GM21526 (cell line): ENCODE measurements around the gene SIAH1.
"Not testable (repeated sequence)": the region's sequence is repeated elsewhere in the genome, so short reads cannot be mapped to it uniquely, and the experiment has no call there.

ENCODE experiments used
- ATAC-seq: cut with Tn5 transposase; IDR thresholded peaks from one replicate; pipeline ENCODE4 v1.9.1; 2021; ENCODE audit warnings: moderate library complexity; ENCODE audit not compliant: unreplicated experiment, low FRiP score

The SIAH1 gene

DNA sequence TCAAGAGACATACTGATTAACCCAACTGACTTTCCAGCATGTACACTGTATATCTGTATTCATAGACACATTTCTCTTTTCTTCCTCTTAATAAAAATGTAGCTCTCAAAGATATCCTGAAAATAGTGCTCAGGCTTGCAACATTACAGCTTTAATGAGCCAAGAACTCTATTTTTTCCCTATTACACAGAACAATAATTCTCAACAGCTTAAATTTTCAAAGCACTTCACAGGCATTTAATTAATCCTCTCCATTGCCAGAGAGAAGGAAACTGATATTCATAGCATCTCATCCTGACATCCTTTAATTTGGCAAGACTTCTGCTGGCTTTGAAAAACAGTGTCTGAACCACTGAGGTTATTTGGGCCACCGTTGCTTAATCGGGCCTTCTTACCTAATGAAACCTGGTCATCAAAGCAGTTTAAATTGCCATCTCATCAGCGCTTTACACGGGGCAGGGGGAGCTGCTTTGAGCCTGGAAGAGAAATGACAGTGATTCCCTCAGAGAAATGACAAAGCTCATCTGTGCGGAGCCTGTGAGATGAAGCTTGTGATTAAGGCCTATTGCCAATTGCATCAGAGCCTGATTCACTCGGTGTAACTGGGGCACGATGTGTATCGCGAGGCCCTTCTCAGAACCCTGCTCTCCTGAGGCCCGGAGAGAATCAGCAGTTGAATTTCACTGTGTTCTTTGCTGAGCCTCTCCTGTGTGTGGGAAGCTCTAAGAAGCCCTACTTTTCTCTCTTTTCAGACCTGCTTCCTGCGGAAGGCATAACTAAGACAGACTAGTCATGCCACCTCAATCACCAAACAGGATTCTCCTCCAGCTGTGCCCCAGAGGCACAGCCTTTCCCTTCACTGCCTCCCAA lies 8.5 kb upstream of the SIAH1 start:
- ATAC-seq: no peak

- ATAC-seq: no peak
Observed at GRCh38 chr16:48392407-48392806, 7.2 kb upstream of the SIAH1 start.

- no peak for ATAC-seq
Observed at GRCh38 chr16:48386559-48387312, 1.5 kb upstream of the SIAH1 start.

- ATAC-seq: peak; percentile 48
Observed at GRCh38 chr16:48384520-48385252, 527 bp downstream of the SIAH1 start.

DNA sequence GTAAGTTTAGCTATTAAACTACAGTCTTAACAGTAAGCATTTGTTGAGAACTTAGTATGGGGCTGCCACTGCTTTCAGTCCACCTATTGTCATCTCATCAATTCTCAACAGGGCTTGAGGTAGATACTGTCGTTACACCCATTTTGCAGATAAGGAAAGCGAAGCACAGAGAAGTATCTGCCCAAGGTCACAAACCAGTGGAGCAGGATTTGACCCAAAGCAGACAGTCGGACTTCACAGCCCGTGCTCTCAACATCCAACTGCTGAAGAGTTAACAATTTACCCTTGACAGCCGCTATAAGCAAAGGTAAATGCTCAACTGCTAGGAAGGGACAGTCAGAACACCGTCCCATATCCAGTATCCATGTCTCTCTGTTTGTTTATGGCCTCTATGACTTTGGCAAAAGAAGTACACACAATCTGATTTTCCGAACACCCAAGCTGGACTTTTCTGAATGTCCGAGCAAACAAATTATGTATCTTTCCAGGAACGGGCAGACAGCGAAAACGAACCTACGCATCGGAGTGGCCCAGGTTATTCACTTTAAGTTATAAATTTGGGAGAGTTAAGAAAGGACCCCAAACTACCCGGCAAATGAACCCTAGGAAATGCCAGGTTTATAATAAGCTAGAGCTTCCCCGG lies 1.2 kb downstream of the SIAH1 start:
- ATAC-seq: no peak

- no peak for ATAC-seq
Observed at GRCh38 chr16:48383009-48383876, 2.0 kb downstream of the SIAH1 start.

DNA sequence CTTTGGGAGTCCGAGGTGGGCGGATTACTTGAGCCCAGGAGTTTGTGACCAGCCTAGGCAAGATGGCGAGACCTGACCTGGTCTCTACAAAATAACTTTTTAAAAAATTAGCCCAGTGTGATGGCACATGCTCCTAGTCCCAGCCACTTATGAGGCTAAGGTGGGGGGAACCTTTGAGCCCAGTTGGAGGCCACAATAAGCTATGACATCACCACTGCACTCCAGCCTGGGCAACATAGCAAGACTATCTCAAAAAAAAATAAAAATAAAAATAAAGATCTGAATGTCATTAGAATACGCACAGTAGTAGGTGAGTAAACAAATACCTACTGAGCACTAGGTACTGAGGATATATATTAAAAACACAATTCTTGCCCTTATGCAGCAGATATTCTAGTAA lies 3.1 kb downstream of the SIAH1 start:
- no peak for ATAC-seq

DNA sequence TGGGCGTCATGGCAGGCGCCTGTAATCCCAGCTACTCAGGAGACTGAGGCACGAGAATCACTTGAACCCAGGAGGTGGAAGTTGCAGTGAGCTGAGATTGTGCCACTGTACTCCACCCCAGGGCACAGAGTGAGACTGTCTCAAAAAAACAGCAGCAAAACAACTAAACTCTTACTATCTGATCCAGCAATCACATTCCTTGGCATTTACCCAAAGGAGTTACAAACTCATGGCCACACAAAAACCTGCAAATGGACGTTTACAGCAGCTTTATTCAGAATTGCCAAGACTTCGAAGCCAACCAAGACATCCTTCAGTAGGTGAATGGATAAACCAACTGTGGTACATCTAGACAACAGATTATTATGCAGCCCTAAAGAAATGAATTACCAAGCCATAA lies 4.0 kb downstream of the SIAH1 start:
- ATAC-seq: no peak

GRCh38 chr16:48378836-48379235 lies 6.4 kb downstream of the SIAH1 start:
- ATAC-seq: no peak

- no peak for ATAC-seq
Observed at GRCh38 chr16:48378276-48378675, 6.9 kb downstream of the SIAH1 start.

GRCh38 chr16:48377301-48377700 lies 7.9 kb downstream of the SIAH1 start:
- ATAC-seq: not testable (repeated sequence)

DNA sequence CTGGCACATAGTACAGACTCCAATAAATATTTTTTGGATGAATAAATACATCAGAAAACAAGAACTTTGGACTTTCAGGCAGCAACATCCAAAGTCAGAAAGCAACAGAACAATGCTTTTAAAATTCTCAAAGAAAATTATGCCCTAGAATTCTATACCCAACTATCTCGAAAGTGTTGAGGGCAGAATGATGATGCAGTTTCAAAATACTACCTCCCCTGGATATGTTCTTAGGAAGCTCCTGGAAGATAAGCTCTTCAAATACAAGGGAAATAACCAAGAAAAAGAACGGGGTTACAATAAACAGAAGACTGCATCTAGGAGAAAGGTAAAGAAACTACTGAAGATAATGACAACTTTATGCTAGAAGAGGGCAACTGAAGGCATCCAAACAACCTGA lies 11.0 kb downstream of the SIAH1 start:
- ATAC-seq: no peak

DNA sequence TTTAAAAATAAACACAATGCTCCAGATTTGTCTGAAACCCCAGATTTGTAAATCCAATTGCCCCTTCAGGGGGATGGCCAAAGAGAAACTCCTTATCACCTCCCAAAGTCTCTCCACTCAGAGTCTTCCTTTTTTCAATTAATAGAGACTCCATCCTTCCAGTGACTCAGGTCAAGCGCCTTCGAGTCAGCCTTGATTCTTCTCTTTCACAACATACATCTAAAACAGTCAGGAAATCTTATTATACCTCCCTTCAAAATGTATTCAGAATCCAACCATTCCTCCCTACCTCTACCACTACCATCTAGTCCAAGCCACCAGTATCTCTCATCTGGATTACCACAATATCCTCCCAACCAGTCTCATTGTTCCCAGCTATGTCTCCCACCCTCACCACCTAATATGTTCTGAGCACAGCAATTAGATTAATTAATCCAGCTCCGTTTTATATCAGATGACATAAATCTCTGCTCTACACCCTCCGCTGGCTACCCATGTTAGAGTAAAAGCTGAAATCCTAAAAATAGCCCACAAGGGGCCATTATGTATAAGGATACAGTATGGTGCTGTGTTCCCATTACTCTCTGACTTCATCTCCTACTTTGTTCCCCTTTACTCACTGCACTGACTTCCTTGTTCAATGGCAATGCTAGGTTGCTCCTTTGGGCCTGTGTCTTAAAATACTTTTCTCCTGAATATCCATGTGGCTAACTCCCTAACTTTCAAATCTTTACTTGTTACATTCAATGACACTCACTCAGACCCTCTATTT lies 11.8 kb downstream of the SIAH1 start:
- ATAC-seq: no peak

DNA sequence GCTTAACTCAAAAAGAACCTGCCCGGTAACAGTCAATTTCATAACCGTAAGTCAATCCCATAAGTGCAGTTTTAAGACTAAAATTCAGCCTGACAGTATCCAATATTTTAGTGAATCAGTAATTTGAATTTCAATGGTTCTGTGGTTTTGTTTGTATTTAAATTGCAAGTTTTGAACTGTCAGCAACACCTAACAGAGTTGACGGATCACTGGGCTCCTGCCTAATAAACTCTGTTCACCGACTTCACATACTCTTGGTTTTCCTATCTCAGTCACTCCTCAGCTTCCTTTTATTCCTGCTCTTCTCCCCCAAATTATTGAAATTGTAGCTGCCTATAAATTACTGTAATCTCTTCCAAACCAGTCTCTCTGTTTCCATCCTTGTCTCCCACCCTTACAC lies 12.5 kb downstream of the SIAH1 start:
- no peak for ATAC-seq

- ATAC-seq: no peak
Observed at GRCh38 chr16:48371393-48371780, 13.8 kb downstream of the SIAH1 start.

GRCh38 chr16:48370668-48371392 lies 14.4 kb downstream of the SIAH1 start:
- not testable (repeated sequence) for ATAC-seq

GRCh38 chr16:48370229-48370628 lies 15.0 kb downstream of the SIAH1 start:
- no peak for ATAC-seq

DNA sequence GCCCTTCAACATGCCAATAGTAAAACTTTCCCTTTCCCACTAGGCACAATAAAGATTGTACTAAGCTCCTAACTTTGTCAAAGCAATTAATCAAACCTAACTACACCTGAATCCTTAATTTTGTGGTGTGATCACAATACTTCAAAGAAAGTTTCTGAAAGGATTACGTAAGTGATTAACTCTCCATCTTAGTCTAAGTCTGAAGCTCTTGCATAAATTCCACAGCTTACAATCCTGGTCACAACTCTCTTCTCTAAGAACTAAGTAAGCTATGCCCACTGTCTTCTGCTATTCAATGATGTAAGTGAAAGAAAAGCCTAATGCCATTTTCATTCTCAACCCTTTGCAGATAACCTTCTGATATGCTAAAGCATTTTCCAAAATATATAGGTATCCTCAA lies 15.4 kb downstream of the SIAH1 start:
- ATAC-seq: no peak
